HG02678 (cell line): ENCODE results near the gene DEF6.

Source experiments
- ATAC-seq: cut with Tn5 transposase; IDR thresholded peaks from one replicate; pipeline ENCODE4 v1.9.1; 2021; ENCODE audit warnings: mild to moderate bottlenecking, moderate library complexity; ENCODE audit not compliant: unreplicated experiment

DEF6 gene

DNA sequence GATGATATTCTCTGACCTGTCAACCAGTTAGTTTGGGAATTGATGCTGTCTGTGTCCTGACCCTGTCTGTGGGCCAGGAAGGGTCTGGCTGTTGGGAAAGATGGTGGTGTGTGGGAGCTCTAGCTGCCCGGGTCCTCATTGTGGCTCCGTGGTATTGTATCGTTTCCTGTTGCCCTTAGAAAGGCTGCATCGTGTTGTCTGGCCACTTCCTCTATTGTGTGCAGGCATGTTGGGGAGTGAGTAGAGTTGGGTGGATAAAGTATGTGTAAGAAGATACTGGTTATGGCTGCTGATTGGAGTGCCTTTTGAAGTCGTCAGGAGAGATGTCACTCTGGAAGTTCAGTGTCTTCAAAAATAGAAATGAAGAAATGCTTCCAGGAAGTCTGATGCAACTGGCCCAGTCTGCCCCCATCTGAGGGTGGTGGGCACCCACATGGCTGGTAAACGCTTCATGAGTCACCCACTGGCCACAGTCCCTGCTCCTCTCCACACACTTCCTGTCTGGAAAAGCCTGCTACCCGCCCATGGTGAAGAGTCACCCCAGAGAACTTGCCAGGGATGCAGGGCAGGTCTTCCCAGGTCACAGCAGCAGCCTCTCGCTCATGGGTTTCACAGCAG lies 72.6 kb downstream of the DEF6 start:
- peak; percentile 68 for ATAC-seq

DNA sequence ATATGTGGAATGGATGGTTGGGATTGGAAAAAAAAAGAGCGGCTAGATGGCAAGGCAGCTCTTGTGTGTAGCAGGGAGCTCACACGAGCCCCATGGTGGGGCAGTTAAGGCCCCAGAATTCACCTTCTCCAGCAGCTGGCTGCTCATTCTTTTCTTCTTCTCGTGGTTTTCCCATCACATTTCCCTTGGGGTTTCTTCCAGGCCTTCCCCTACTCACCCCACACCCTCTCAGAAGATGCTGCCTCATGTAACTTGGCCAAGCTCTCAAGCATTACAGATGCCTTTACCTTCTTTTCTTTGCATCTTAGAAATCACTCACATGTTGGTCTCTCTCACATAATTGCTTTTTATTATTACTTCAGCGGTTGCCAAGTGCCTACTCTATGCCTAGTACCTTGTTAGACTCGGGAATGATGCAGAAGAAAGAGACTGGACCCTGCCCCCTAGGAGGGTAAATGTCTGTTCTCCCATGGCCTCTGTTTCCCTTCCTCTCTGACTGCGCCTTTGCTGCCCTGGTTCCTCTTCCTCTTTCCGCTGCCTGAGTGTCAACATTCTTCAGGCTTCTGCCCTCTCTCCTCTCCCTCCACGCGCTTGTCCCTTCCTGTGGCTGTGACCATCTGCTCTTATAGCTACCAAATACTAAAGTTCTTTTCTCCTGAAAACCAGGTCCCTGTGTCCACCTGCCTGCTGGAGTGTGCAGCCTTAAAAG lies 73.3 kb downstream of the DEF6 start:
- no peak for ATAC-seq
